KG1 (cell line): ENCODE data around the gene LRRFIP2.

Experiments
- DNase-seq: peaks from one replicate; lab custom pipeline; 2025; lab: John Stamatoyannopoulos, UW

The LRRFIP2 gene

GRCh38 chr3:37114251-37115145, 59.9 kb downstream of the LRRFIP2 start:
- no peak for DNase-seq

- no peak for DNase-seq
These were observed 61.4 kb downstream of the LRRFIP2 start for GRCh38 chr3:37112987-37113386.

GRCh38 chr3:37111199-37111598, 63.2 kb downstream of the LRRFIP2 start:
- DNase-seq, result no peak

GRCh38 chr3:37107846-37108245, 66.5 kb downstream of the LRRFIP2 start:
- no peak for DNase-seq

GRCh38 chr3:37103103-37103808, 71.1 kb downstream of the LRRFIP2 start:
- no peak for DNase-seq

- DNase-seq, result no peak
These were observed 74.0 kb downstream of the LRRFIP2 start for GRCh38 chr3:37100411-37100810.

- DNase-seq, result no peak
These were observed 74.9 kb downstream of the LRRFIP2 start for GRCh38 chr3:37099469-37099868.

- no peak for DNase-seq
These were observed 75.5 kb downstream of the LRRFIP2 start for GRCh38 chr3:37098884-37099283.

GRCh38 chr3:37097776-37098175, 76.6 kb downstream of the LRRFIP2 start:
- DNase-seq, result no peak

- no peak for DNase-seq
These were observed 77.4 kb downstream of the LRRFIP2 start for GRCh38 chr3:37096975-37097374.

GRCh38 chr3:37096288-37096687, 78.1 kb downstream of the LRRFIP2 start:
- no peak for DNase-seq

- DNase-seq, result no peak
These were observed 79.7 kb downstream of the LRRFIP2 start for GRCh38 chr3:37094636-37095035.

- DNase-seq, result no peak
These were observed 80.9 kb downstream of the LRRFIP2 start for GRCh38 chr3:37093481-37093880.

GRCh38 chr3:37092484-37092883, 81.9 kb downstream of the LRRFIP2 start:
- no peak for DNase-seq

- no peak for DNase-seq
These were observed 86.5 kb downstream of the LRRFIP2 start for GRCh38 chr3:37087870-37088269.

GRCh38 chr3:37086918-37087317, 87.5 kb downstream of the LRRFIP2 start:
- no peak for DNase-seq

GRCh38 chr3:37082317-37082716, 92.1 kb downstream of the LRRFIP2 start:
- DNase-seq, result no peak

- DNase-seq, result no peak
These were observed 98.4 kb downstream of the LRRFIP2 start for GRCh38 chr3:37075955-37076354.

GRCh38 chr3:37074178-37074577, 100.2 kb downstream of the LRRFIP2 start:
- DNase-seq, result no peak

GRCh38 chr3:37072892-37073291, 101.5 kb downstream of the LRRFIP2 start:
- peak; percentile 33 for DNase-seq

GRCh38 chr3:37071921-37072320, 102.5 kb downstream of the LRRFIP2 start:
- no peak for DNase-seq

GRCh38 chr3:37068031-37068430, 106.4 kb downstream of the LRRFIP2 start:
- DNase-seq, result no peak

GRCh38 chr3:37067577-37067976, 106.8 kb downstream of the LRRFIP2 start:
- no peak for DNase-seq
